Stimulated activated naive CD8-positive, alpha-beta T cell treated with anti-CD3 and anti-CD28 coated beads, Interleukin-15, amount 100 ng/mL, for 72 hours (primary cell): Measurements from ENCODE around the gene OLFML3.
"Not testable (repeated sequence)": the region's sequence is repeated elsewhere in the genome, so short reads cannot be mapped to it uniquely, and the experiment has no call there.

ENCODE experiments used
- ATAC-seq: fragments of 150-1000 bp; cut with Tn5 transposase; 2 replicates; pipeline ENCODE4 v1.10.0; 2021; ENCODE audit warnings: mild to moderate bottlenecking, moderate library complexity
- DNase-seq, 2 donors: peaks; one replicate each; pipeline ENCODE4 v3.0.0; 2021 to 2022
- H3K27ac Mint-ChIP-seq, 2 donors: one replicate each; pipeline ENCODE4 v1.8.0; 2022; ENCODE audit warnings: mild to moderate bottlenecking in 2 of 2, mixed read lengths in 2 of 2, moderate library complexity in 2 of 2
- H3K27me3 Mint-ChIP-seq: one replicate; pipeline ENCODE4 v1.8.0; 2022; ENCODE audit warnings: mixed read lengths
- H3K4me1 Mint-ChIP-seq: one replicate; pipeline ENCODE4 v1.8.0; 2022; ENCODE audit warnings: mild to moderate bottlenecking, mixed read lengths
- H3K4me3 Mint-ChIP-seq, 2 donors: one replicate each; pipeline ENCODE4 v1.8.0; 2022; ENCODE audit warnings: mild to moderate bottlenecking in 2 of 2, mixed read lengths in 2 of 2, moderate library complexity in 1 of 2
- H3K9me3 Mint-ChIP-seq, 2 donors: one replicate each; pipeline ENCODE4 v1.8.0; 2022; ENCODE audit warnings: mixed read lengths in 2 of 2

OLFML3 gene

DNA sequence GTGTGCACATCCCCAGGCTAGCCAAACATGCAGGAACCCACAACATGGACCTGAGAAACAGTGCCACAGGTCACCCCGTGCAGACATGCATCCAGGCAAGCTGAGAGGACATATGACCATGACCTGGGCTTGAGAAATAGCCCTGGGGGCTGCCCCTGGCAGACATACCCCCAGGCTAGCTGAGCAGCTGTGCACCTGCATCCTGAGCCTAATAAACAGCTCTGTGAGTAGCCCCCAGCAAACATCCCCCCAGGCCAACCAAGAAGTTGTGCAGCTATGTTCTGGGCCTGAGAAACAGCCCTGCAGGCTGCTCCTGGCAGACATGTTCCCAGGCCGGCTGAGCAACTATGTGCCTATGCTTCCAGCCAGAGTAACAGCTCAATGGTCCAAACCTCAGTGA, 14.5 kb downstream of the OLFML3 start:
- no peak for ATAC-seq
- peaks cover 16 to 28% of the 10 kb centered on the region in 2 donors for H3K9me3 Mint-ChIP-seq
- H3K27ac Mint-ChIP-seq: no peak overlapping the region

GRCh38 chr1:113995382-113995781, 16.1 kb downstream of the OLFML3 start:
- H3K4me1 Mint-ChIP-seq: peaks cover 5% of the 10 kb centered on the region
- H3K9me3 Mint-ChIP-seq: peaks cover 16 to 23% of the 10 kb centered on the region in 2 donors
- no peak for ATAC-seq
- no peak for DNase-seq
- H3K4me3 Mint-ChIP-seq: no peak overlapping the region
- H3K27me3 Mint-ChIP-seq: peaks cover 8% of the 10 kb centered on the region
- H3K27ac Mint-ChIP-seq: no peak overlapping the region

More for the DNA sequence above, 14.5 kb downstream of the OLFML3 start:
- H3K4me3 Mint-ChIP-seq: no peak overlapping the region
- DNase-seq: no peak
- peaks cover 5% of the 10 kb centered on the region for H3K4me1 Mint-ChIP-seq
- peaks cover 8% of the 10 kb centered on the region for H3K27me3 Mint-ChIP-seq

GRCh38 chr1:113998361-113998760, 19.1 kb downstream of the OLFML3 start:
- H3K27ac Mint-ChIP-seq: no peak overlapping the region
- ATAC-seq: no peak
- H3K4me1 Mint-ChIP-seq: peaks cover 5% of the 10 kb centered on the region
- H3K4me3 Mint-ChIP-seq: no peak overlapping the region
- H3K9me3 Mint-ChIP-seq: peaks cover 16 to 23% of the 10 kb centered on the region in 2 donors
- H3K27me3 Mint-ChIP-seq: peaks cover 8% of the 10 kb centered on the region
- no peak for DNase-seq

DNA sequence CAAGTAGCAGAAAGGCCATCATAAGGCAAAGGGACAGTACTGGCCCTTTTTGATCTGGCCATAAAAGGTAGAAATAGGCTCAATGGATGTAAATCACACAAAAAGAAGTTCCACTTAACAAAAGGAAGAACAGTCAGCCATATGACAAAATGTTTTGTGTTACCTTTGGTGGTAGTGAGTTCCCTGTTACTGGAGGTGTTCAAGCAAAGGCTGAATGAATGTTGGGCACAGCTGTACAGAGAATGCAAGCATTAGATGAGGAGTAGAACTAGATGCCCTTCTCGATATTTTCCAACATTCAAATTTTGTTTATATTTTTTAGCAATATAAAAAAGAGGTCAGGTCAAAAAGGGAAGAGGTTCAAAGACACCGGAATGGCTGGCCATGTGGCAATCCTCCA, 20.0 kb downstream of the OLFML3 start:
- peaks cover 13 to 18% of the 10 kb centered on the region in 2 donors for H3K9me3 Mint-ChIP-seq
- no peak for DNase-seq
- peaks cover 5% of the 10 kb centered on the region for H3K4me1 Mint-ChIP-seq
- H3K27ac Mint-ChIP-seq: peak overlapping the region in 1 of 2 donors; percentile 55
- H3K27me3 Mint-ChIP-seq: peaks cover 11% of the 10 kb centered on the region
- no peak for ATAC-seq
- H3K4me3 Mint-ChIP-seq: no peak overlapping the region

GRCh38 chr1:113999799-114000198, 20.5 kb downstream of the OLFML3 start:
- peaks cover 5% of the 10 kb centered on the region for H3K4me1 Mint-ChIP-seq
- H3K27me3 Mint-ChIP-seq: peaks cover 17% of the 10 kb centered on the region

GRCh38 chr1:114000406-114000805, 21.1 kb downstream of the OLFML3 start:
- Mint-ChIP-seq H3K4me3 (no peak overlapping the region), H3K27me3 (peaks cover 22% of the 10 kb centered on the region), H3K27ac (no peak overlapping the region), H3K9me3 (peaks cover 2 to 8% of the 10 kb centered on the region in 2 donors), H3K4me1 (peaks cover 5% of the 10 kb centered on the region)
- no peak for DNase-seq
- ATAC-seq: no peak

More at GRCh38 chr1:113999799-114000198, 20.5 kb downstream of the OLFML3 start:
- Mint-ChIP-seq H3K9me3 (peaks cover 7 to 13% of the 10 kb centered on the region in 2 donors), H3K4me3 (no peak overlapping the region), H3K27ac (no peak overlapping the region)
- no peak for DNase-seq
- ATAC-seq: no peak

- H3K4me1 Mint-ChIP-seq: peaks cover 5% of the 10 kb centered on the region
- peaks cover 28% of the 10 kb centered on the region for H3K27me3 Mint-ChIP-seq
- ATAC-seq (no peak), DNase-seq (no peak)
- H3K4me3 Mint-ChIP-seq: no peak overlapping the region
- no peak overlapping the region for H3K27ac Mint-ChIP-seq
- peaks cover 0 to 6% of the 10 kb centered on the region in 2 donors for H3K9me3 Mint-ChIP-seq
These were observed 23.4 kb downstream of the OLFML3 start for GRCh38 chr1:114002492-114003239.

DNA sequence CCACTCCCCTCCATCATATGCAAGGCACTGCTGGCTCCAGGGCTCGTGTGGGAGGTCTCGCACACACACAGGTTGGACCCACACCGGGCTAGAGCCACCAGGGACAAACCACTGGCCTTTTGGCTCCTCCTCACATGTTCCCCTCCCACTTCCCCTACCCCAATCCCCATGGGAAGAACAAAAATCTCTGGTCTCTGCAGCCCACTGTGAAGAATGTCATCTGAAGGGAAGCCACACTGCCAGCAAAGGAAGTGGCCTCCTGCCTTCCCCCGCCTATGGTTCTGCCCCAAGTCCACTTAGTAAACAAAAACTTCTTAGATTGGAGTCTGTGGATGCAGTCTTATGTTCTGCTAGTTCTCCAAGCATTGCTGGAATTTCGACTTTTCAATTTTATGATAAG, 24.2 kb downstream of the OLFML3 start:
- H3K9me3 Mint-ChIP-seq: peaks cover 0 to 6% of the 10 kb centered on the region in 2 donors
- no peak overlapping the region for H3K27ac Mint-ChIP-seq
- H3K27me3 Mint-ChIP-seq: peaks cover 21% of the 10 kb centered on the region
- DNase-seq (no peak), ATAC-seq (no peak)
- H3K4me1 Mint-ChIP-seq: peaks cover under 1% of the 10 kb centered on the region
- no peak overlapping the region for H3K4me3 Mint-ChIP-seq

GRCh38 chr1:114006825-114007224, 27.6 kb downstream of the OLFML3 start:
- H3K9me3 Mint-ChIP-seq, DNase-seq, ATAC-seq, H3K4me3 Mint-ChIP-seq, H3K4me1 Mint-ChIP-seq, H3K27ac Mint-ChIP-seq: not testable (repeated sequence)
- peaks cover 20% of the 10 kb centered on the region for H3K27me3 Mint-ChIP-seq

DNA sequence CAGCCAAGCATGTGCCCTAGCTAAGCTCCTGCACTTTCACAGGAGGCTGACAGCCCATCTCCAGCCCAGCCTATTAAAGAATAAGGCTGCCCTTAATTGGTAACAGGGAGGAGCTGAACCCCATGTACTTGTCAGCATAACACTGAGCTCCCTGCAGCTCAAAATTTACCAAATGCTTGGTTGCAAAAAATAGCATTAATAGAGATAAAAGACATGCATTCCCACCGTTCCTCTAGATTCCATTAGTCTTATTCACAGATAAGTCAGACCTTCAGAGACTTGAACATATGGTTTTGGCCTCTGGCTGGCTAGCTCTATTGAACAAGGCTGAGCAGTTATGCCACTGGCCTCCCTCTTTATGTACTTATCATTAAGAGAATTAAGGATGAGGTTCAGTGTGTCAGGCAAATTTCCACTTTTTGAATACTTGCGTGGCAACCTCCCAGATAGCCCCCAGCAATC, 29.2 kb downstream of the OLFML3 start:
- DNase-seq: no peak
- ATAC-seq: no peak
- Mint-ChIP-seq H3K4me3 (no peak overlapping the region), H3K27me3 (peaks cover 28% of the 10 kb centered on the region), H3K4me1 (no peaks in the 10 kb centered on the region), H3K9me3 (peaks cover 0 to 6% of the 10 kb centered on the region in 2 donors), H3K27ac (no peak overlapping the region)

DNA sequence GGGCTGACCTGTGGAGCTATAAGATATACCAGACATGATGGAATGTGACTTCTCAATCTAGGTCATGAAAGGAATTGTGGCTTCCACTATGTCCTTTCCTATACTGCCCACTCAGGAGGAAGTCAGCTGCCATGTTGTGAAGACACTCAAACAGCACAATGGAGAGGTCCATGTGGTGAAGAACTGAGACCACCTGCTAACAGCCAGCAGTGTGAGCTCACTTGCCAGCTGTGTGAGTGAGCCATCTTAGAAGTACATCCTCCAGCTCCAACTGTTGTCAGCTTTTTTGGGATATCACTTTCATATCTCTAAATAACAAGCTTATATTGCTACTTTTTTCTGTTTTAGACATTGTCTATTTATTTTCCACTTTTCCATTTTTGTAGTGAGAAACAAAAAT, 29.7 kb downstream of the OLFML3 start:
- H3K4me3 Mint-ChIP-seq: no peak overlapping the region
- peaks cover 0 to 6% of the 10 kb centered on the region in 2 donors for H3K9me3 Mint-ChIP-seq
- peaks cover 28% of the 10 kb centered on the region for H3K27me3 Mint-ChIP-seq
- no peak for DNase-seq
- ATAC-seq: no peak
- no peak overlapping the region for H3K27ac Mint-ChIP-seq
- H3K4me1 Mint-ChIP-seq: no peaks in the 10 kb centered on the region

- no peak overlapping the region for H3K4me3 Mint-ChIP-seq
- no peaks in the 10 kb centered on the region for H3K4me1 Mint-ChIP-seq
- no peak for ATAC-seq
- peaks cover 24% of the 10 kb centered on the region for H3K27me3 Mint-ChIP-seq
- no peak overlapping the region for H3K27ac Mint-ChIP-seq
- H3K9me3 Mint-ChIP-seq: peaks cover 0 to 6% of the 10 kb centered on the region in 2 donors
- no peak for DNase-seq
These were observed 30.1 kb downstream of the OLFML3 start for GRCh38 chr1:114009393-114009792.

DNA sequence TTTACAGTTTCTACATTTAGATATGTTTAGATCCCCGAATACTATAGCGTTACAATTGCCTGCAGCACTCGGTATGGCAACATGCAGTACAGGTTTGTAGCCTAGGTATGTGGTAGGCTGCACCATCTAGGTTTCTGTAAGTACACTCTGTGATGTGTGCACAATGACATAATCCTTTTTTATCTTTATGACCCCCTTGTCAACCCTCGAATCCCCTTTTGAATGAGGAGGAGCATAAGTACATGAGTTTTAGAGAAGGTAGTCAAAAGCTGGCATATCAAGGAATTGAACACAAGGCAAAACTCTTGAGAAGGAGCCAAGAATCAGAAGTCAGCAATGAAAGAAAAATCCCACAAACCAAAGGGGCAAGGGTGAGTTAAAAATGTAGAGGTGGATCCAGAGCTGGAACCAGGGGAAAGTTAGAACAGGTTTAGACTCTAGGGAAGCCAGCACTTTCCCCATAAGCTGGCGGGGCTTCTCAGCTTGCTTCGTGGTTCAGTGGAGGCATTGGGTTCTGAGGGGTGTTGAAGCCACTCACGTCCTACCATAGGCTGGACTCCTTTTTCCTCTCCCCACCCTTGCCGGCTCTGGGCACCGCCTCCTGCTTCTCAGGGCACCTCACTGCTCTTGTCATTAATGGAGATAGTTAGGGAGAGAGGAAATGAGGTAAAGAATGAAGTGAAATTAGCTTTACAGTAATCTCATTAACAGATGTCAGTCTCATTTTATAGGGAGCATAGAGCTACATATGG, 31.3 kb downstream of the OLFML3 start:
- no peak overlapping the region for H3K4me3 Mint-ChIP-seq
- peaks cover 20% of the 10 kb centered on the region for H3K27me3 Mint-ChIP-seq
- no peak overlapping the region for H3K27ac Mint-ChIP-seq
- peaks cover 0 to 3% of the 10 kb centered on the region in 2 donors for H3K9me3 Mint-ChIP-seq
- no peak for ATAC-seq
- no peaks in the 10 kb centered on the region for H3K4me1 Mint-ChIP-seq
- DNase-seq: no peak

GRCh38 chr1:114011796-114012195, 32.5 kb downstream of the OLFML3 start:
- peaks cover 16% of the 10 kb centered on the region for H3K27me3 Mint-ChIP-seq
- DNase-seq (no peak), ATAC-seq (no peak)
- no peaks in the 10 kb centered on the region for H3K4me1 Mint-ChIP-seq
- no peak overlapping the region for H3K4me3 Mint-ChIP-seq
- no peak overlapping the region for H3K27ac Mint-ChIP-seq
- no peaks in the 10 kb centered on the region for H3K9me3 Mint-ChIP-seq

DNA sequence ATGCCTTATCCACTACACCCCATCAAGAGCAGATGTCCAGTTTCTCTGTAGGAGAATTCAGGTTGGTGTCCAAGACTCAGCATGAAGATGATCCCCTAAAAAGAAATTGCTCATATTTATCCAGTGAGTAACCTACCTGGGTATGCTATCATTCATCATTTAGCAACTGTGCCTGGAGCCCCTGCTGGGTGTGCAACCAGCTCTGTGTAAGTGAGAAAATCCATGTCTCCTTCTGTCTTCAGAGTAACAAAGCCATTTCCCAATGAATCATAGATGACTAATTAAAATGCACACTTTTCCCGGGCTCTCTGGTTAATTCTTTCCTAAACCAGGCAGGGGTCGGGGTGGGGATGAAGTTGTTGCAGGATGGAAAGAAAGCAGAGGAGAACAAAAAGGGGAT, 35.8 kb downstream of the OLFML3 start:
- ATAC-seq: no peak
- Mint-ChIP-seq H3K27ac (no peak overlapping the region), H3K9me3 (peaks cover 0 to 11% of the 10 kb centered on the region in 2 donors), H3K4me3 (no peak overlapping the region), H3K27me3 (peaks cover 16% of the 10 kb centered on the region), H3K4me1 (no peaks in the 10 kb centered on the region)
- DNase-seq: no peak

GRCh38 chr1:114019724-114020123, 40.5 kb downstream of the OLFML3 start:
- H3K4me3 Mint-ChIP-seq, ATAC-seq, H3K27me3 Mint-ChIP-seq, DNase-seq, H3K4me1 Mint-ChIP-seq, H3K27ac Mint-ChIP-seq: not testable (repeated sequence)
- peaks cover 0 to 15% of the 10 kb centered on the region in 2 donors for H3K9me3 Mint-ChIP-seq
